Bone marrow (tissue), 2 donors: ENCODE measurements around the gene ZNF417.
"Not testable (repeated sequence)": the region's sequence is repeated elsewhere in the genome, so short reads cannot be mapped to it uniquely, and the experiment has no call there.

ENCODE experiments used
- DNase-seq, 2 donors: peaks; one replicate each; lab custom pipeline; 2025; lab: John Stamatoyannopoulos, UW

The ZNF417 gene

GRCh38 chr19:57887195-57887941 lies 29.0 kb downstream of the ZNF417 start:
- no peak for DNase-seq

DNA sequence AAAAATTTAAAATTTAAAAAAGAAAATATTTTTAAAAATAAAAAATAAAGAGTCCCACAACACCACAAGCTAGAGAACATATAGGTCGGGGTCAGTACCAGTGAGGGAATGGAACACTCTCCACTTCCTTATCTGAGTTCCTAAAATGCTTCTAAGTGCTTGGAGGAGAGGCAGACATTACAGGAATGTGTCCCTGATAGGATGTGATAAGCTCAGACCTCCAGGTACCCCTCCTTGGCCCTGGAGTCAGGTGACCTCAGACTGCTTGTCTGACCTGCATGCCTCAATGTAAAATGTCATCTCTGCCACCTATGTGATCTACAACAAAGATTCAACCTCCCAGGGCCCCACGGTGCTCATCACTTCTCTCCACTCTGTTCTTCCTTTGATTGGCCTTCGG lies 30.3 kb downstream of the ZNF417 start:
- DNase-seq, result no peak

DNA sequence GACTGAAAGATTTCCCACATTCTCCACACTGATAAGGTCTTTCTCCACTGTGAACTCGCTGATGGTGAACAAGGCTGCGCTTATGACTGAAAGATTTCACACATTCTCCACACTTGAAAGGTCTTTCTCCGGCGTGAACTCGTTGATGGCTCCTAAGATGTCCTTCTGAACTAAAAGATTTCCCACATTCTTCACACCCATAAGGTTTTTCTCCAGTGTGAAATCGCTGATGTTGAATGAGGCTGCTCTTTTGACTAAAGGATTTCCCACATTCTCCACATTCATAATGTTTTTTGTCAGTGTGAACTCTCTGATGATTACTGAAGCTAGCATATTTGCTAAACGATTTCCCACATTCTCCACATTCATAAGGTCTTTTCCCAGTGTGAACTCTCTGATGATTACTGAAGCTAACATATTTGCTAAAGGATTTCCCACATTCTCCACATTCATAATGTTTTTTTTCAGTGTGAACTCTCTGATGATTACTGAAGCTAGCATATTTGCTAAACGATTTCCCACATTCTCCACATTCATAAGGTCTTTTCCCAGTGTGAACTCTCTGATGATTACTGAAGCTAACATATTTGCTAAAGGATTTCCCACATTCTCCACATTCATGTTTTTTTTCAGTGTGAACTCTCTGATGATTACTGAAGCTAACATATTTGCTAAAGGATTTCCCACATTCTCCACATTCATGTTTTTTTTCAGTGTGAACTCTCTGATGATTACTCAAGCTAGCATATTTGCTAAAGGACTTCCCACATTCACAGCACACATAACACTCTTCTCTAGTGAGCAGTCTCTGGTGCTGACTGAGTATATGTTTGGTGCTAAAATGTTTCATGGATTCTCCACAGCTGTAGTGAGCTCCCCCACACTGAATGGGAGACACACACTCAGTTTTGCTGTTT lies 42.3 kb downstream of the ZNF417 start:
- not testable (repeated sequence) for DNase-seq

GRCh38 chr19:57872450-57872849 lies 43.9 kb downstream of the ZNF417 start:
- DNase-seq, result no peak

GRCh38 chr19:57870225-57870624 lies 46.2 kb downstream of the ZNF417 start:
- DNase-seq, result no peak

- not testable (repeated sequence) for DNase-seq
Measured at GRCh38 chr19:57869655-57870054, 46.7 kb downstream of the ZNF417 start.

DNA sequence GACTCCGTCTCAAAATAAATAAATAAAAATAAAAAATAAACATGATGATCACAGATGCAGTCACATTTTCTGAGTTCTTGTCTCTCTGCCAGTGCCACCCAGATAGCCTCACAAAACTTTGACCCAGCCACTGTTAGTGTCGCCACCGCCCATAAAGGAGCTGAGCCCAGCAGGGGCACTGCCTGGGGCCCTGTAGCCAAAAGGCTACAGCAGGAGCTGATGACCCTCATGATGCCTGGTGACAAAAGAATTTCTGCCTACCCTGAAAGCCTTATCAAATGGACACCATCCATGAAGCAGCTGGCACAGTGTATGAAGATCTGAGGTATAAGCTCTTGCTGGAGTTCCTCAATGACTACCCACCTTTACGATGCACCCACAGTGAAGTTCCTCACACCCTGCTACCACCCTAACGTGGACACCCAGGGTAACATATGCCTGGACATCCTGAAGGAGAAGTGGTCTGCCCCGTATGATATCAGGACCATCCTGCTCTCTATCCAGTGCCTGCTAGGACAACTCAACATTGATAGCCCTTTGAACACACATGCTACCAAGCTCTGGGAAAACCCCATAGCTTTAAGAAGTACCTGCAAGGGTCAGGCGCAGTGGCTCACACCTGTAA lies 48.4 kb downstream of the ZNF417 start:
- no peak for DNase-seq
